SH-SY5Y (cell line): Measurements from ENCODE around the gene SEMA6B.

Source experiments
- GATA2 ChIP-seq: IDR thresholded peaks from 2 replicates; pipeline ENCODE4 v1.6.1; 2011; ENCODE audit warnings: mild to moderate bottlenecking, low read depth, low read length
- GATA3 ChIP-seq: IDR thresholded peaks from 2 replicates; pipeline ENCODE4 v1.6.1; 2011; ENCODE audit warnings: low read depth, mild to moderate bottlenecking, low read length, moderate library complexity

The SEMA6B gene

DNA sequence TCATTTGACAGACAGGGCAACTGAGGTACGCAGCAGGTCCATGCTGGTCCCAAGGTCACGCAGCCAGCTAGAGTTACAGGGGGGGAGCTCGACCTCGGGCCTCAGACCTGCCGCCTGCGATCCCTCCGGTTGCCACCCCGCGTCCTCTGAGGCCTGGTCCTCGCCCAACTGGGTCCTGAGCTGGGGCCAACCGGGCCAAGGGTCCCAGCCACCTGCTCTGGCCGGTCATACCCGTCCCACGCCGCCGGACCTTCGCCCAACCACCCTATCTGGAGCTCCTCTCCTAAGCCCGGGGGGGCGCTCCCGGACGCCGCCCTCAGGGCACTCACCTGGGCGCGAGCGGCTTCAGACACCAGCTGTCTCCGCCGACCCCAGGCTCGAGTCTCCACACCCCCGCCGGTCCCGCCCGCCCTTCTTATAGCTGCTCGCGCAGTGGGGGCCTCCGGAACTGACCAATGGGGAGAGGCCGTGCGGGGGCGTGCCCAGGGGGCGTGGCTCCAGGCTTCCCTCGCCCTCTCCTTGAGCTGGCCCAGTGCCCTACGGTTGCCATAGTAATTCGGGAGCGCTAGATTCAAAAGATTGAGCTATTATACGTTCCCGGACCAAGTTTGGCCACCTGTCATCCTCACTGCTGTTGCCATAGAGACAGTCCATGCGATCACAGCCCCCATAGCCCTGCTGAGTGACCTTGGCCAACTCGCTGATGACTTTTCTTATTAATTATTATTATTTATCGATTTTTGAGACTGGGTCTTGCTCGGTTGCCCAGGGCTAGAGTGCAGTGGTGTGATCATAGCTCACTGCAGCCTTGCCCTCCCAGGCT is 24.4 kb downstream of the SEMA6B start, which contains the start of gene PLIN5:
Gene PLIN5, minus strand, starts transcription at position 389 of the 823 bp plus-strand sequence. CDS start 1,150 bp downstream, outside the sequence.
- TF ChIP-seq GATA3 (no peak; the same call in 1 of the 2 replicates), GATA2 (peak; percentile 91)

- TF ChIP-seq GATA3 (no peak), GATA2 (no peak)
Measured at GRCh38 chr19:4533835-4534424, 25.6 kb downstream of the SEMA6B start.

GRCh38 chr19:4533334-4533733 is 26.1 kb downstream of the SEMA6B start:
- no peak for TF ChIP-seq GATA2

- no peak for TF ChIP-seq GATA3
- no peak for TF ChIP-seq GATA2
Measured at GRCh38 chr19:4531562-4532165, 27.8 kb downstream of the SEMA6B start.

GRCh38 chr19:4529924-4530522 is 29.5 kb downstream of the SEMA6B start:
- TF ChIP-seq GATA2 (no peak), GATA3 (no peak)

DNA sequence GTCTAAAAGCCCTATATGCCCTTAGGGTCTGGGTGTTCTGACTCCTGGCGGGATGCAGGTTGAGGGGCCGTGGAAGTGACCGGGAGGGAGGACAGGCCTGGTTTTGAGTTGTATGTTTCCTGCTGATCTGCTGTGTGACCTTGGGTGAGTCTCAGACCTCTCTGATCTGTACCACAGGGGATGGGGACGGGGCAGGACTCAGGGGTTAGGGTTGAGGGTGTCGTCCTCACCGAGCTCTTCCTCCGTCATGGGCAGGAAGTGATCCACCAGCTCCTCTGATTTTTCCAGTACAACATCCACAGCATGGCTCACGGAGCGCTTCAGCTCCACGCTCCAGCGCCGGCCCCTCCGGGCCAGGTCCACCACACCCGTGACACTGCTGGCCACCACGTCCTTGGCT is 30.6 kb downstream of the SEMA6B start:
- TF ChIP-seq GATA2 (no peak), GATA3 (no peak)

- TF ChIP-seq GATA3 (no peak), GATA2 (no peak)
Measured at GRCh38 chr19:4525563-4526002, 33.9 kb downstream of the SEMA6B start.

DNA sequence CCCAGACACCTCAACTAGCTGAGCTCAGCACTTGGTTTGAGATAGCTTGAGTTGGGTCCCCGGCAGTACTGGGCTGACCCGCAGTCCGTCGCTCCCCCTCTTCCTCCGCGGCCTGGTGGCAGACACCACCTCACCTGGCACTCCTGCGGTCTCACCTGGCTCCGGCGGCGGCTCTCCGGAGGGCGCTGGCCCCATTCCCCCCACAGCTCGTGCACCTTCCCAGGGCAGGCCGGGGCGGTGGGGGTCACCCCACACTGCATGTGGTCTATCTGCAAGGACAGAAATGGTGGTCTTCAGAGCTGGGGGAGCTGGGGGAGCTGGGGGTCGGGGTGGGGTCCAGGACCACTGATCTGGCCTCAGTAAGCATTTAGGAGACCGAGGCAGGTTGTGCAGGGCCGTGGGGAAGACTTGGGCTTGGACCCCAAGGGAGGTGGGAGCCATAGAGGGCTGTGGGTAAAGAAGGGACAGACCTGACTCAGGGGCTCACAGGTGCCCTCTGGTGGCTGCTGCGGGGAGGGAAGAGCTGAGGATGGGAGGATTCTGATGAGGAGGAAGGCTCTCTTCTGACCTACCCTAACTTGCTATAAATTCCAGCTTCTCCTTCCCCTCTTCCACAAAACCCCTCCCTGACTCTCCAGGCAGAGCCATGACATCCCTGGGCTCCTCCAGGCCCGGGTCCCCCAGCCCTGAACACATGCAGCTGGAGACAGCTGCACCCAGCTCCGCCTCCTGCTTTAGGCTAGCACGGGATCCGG is 34.5 kb downstream of the SEMA6B start:
- TF ChIP-seq GATA3 = no peak
- no peak for TF ChIP-seq GATA2

GRCh38 chr19:4523306-4524110 is 36.0 kb downstream of the SEMA6B start:
- TF ChIP-seq GATA3 = no peak

- TF ChIP-seq GATA2 (no peak), GATA3 (no peak)
Measured at GRCh38 chr19:4522291-4523002, 37.0 kb downstream of the SEMA6B start.

DNA sequence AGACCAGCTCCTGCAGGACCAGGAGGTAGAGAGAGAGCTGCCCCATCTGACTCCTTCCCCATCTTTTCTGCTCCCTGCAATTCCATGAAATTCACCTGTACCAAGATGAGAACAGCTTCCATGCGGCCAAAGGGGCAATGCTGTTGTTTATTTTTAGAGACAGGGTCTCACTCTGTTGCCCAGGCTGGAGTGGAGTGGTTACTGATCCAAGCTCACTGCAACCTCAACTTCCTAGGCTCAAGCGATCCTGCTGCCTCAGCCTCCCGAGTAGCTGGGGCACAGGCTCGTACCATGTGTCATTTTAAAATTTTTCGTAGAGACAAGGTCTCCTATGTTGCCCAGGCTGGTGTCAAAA is 37.6 kb downstream of the SEMA6B start:
- no peak for TF ChIP-seq GATA3
- TF ChIP-seq GATA2 = no peak

DNA sequence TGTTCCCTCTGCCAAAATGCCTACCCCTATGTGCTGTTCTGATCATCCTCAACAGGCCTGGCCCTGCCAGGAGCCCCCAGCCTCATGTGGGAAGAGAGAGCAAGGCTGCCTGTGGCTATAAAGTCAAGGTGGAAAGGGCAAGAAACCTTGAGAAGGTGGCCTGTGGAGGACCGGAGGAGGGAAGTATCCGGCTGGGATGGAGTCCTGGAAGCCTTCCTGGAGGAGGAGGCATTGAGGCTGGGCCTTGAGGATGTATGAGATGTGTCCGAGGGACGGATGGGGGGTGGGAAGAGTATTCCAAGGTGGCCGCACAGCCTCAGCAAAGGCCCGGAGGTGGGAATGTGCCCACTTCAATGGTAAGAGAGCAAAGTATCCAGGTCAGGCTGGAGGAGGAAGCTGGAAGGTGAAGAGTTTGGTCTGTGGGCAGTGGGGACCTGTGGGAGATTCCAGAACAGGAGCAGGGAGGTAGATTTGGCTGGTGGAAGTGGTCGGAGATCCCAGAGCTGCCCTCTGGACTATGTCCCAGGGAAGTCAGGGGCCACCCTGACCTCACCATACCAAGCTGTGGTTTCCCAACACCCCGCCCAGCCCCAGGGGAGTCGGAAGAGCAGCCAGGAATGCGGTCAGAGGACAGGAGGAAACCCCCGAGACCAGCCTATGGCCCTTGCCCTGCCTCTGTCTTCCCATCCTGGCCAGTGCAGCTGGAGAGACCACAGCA is 38.2 kb downstream of the SEMA6B start:
- TF ChIP-seq GATA2 = no peak
- TF ChIP-seq GATA3 = no peak
